ENCODE measurements around the gene FBXW7.

The FBXW7 gene

DNA sequence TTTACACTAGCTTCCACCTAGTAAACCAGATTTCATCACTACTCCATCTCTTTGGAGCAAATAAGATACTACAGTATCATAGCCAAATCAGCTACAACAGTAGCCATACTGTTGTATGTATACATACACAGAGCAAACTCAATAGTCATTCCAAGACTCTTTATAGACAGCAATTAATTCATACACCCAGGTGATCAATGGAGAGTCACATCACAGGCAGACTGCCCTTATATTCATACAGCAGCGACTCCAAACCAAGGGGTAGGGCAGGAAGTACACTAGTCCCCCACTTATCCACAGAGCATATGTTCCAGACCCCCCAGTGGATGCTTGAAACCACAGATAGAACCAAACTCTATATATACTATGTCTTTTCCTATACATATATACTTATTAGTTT, 76.6 kb downstream of the FBXW7 start:
- no peak for TF ChIP-seq CTCF (IDR thresholded peaks at IDR 0.05; ENCODE audit: low read length, missing control alignments)
- DNase-seq (ENCODE audit: low read depth) = no peak
- H3K4me3 ChIP-seq (replicated peaks; ENCODE audit: low read depth, low read length) = no peak overlapping the region

GRCh38 chr4:152458801-152459302, 77.0 kb downstream of the FBXW7 start:
- no peak for TF ChIP-seq CTCF (IDR thresholded peaks at IDR 0.05; ENCODE audit: low read length, missing control alignments)
- DNase-seq (ENCODE audit: low read depth) = peak; percentile 53
- H3K4me3 ChIP-seq (replicated peaks; ENCODE audit: low read depth, low read length) = no peak overlapping the region

- no peak for DNase-seq (ENCODE audit: low read depth)
- H3K4me3 ChIP-seq (replicated peaks; ENCODE audit: low read depth, low read length) = no peak overlapping the region
- no peak for TF ChIP-seq CTCF (IDR thresholded peaks at IDR 0.05; ENCODE audit: low read length, missing control alignments)
Observed at GRCh38 chr4:152456609-152457008, 79.3 kb downstream of the FBXW7 start.

DNA sequence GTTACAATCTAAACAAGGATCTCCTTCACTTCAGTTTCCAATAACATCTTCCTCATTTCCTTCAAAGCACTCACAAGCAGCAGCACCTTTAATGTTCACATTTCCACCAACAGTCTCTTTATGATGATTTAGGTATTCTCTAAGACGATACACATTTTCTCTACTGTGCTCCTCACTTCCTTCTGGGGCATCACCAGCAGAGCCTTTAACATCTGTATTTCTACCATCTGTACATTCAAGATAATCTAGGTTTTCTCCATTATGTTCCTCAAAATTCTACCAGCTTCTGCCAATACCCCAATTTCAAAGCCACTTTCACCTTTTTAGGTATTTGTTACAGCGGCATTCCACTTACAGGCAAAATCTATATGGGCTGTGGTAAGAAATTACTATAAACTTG, 80.6 kb downstream of the FBXW7 start:
- no peak for DNase-seq (ENCODE audit: low read depth)
- H3K4me3 ChIP-seq (replicated peaks; ENCODE audit: low read depth, low read length) = no peak overlapping the region
- TF ChIP-seq CTCF (IDR thresholded peaks at IDR 0.05; ENCODE audit: low read length, missing control alignments) = no peak

DNA sequence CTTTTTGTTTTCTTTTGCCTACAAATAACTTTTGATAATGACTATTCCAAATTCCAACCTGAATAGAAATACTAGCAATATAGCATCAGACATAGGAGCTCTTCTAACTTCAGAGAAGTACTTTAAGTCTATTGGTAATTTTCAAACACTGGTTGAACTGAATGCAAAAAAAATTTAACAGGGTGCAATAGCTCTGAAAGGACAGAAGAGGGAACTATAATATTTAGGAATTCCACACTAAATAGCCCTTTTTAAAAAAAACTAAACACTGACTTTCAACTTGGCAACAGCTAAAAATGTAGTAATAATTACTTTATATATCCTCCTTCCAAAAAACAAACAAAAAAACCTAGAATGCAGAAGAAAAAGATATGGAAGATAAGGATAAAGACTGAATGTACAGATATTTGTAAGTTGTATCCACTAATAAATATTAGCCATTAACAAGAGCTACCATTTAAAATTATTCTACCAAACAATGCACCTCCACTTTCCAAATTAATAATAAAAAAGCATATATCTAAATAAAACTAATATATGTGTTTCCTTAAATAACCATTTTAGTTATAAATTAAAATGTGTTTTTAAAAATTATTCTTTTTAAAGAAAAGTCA, 81.4 kb downstream of the FBXW7 start:
- no peak overlapping the region for H3K4me3 ChIP-seq (replicated peaks; ENCODE audit: low read depth, low read length)
- TF ChIP-seq CTCF (IDR thresholded peaks at IDR 0.05; ENCODE audit: low read length, missing control alignments) = peak; percentile 78
- peak; percentile 59 for DNase-seq (ENCODE audit: low read depth)

- DNase-seq (ENCODE audit: low read depth) = no peak
- H3K4me3 ChIP-seq (replicated peaks; ENCODE audit: low read depth, low read length) = no peak overlapping the region
- no peak for TF ChIP-seq CTCF (IDR thresholded peaks at IDR 0.05; ENCODE audit: low read length, missing control alignments)
Observed at GRCh38 chr4:152451496-152451895, 84.4 kb downstream of the FBXW7 start.

- TF ChIP-seq CTCF (IDR thresholded peaks at IDR 0.05; ENCODE audit: low read length, missing control alignments) = no peak
- no peak for DNase-seq (ENCODE audit: low read depth)
- no peak overlapping the region for H3K4me3 ChIP-seq (replicated peaks; ENCODE audit: low read depth, low read length)
Observed at GRCh38 chr4:152448854-152449253, 87.0 kb downstream of the FBXW7 start.

Measured in fibroblast of pulmonary artery (primary cell).